ENCODE data around the gene PARD3.
"Not testable (repeated sequence)": the region's sequence is repeated elsewhere in the genome, so short reads cannot be mapped to it uniquely, and the experiment has no call there.

PARD3 gene

DNA sequence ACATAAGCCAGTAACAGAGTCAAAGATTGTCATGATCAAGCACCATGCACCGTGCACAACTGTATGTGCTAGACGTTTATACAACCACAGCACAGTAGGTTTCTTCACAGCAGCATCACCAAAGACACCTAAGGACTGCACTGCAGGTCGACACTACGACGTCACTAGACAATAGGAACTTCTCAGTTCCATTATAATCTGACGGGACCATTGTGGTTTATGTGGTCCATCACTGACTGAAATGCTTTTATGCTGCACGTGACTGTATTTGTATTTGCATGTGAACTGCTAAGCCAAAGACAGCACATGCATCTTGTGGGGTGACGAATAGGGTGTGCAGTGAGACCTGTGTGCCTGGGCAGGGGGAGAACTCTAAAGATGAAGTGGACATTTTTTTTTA is 164.9 kb downstream of the PARD3 start:
- no peak for DNase-seq (ENCODE audit: low read depth, low spot score)

GRCh38 chr10:34649385-34649784 is 165.7 kb downstream of the PARD3 start:
- no peak for DNase-seq (ENCODE audit: low read depth, low spot score)

DNA sequence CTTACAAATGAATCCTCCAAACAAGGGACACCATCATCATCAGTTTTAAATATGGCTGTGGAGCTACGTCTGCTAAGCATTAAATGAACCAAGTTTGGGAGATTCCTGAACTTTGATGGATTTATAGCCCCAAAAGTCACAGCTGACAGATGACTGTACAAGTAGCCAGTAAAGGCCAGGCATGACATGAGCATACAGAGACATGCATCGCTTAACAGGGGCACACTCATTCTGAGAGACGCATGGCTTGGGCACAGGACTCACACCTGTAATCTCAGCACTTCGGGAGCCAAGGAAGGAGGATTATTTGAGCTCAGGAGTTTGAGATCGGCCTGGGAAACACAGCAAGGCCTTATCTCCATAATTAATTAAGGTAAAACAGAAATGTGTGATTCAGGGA is 166.2 kb downstream of the PARD3 start:
- no peak for DNase-seq (ENCODE audit: low read depth, low spot score)

DNA sequence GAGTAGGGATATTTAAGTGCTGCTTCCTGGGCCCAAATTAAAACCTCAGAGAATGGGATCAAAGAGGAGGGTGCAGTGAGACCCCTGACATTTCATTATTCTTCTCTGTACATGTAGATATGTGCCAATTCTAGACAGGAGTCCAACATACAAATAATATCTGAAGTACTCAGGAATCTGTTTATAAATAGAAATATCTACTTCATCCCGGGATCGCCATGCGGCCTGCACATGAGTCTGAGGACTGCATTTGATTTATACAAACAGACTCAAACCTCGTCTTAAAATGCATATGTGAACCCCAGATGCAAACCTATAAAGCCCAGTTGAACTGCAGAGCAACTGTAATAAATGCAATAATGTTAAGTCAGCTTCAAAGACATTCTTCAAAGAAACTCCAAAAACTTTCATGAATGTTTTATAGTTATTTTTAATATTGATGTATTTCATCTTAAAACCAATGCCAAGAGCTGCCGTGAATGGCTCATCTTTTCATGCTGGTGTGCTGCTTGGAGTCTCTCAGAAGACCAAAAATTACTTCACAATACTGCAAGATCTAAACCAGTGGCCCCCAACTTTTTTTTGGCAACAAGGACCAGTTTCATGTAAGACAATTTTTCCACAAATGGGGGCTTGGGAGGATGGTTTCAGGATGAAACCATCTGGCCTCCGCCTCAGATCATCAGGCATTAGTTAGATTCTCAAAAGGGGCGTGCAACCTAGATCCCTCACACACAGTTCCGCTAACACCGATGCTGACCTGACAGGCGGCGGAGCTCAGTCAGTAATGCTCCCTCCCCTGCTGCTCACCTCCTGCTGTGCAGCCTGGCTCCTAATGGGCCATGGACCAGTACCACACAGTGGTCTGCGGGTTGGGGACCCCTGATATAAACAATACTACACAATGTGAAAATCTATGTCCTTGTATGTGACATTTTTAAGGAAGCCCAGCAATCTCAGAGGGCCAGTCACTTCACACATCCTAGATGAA is 166.9 kb downstream of the PARD3 start:
- no peak for DNase-seq (ENCODE audit: low read depth, low spot score)

- no peak for DNase-seq (ENCODE audit: low read depth, low spot score)
These were observed 167.9 kb downstream of the PARD3 start for GRCh38 chr10:34647160-34647559.

DNA sequence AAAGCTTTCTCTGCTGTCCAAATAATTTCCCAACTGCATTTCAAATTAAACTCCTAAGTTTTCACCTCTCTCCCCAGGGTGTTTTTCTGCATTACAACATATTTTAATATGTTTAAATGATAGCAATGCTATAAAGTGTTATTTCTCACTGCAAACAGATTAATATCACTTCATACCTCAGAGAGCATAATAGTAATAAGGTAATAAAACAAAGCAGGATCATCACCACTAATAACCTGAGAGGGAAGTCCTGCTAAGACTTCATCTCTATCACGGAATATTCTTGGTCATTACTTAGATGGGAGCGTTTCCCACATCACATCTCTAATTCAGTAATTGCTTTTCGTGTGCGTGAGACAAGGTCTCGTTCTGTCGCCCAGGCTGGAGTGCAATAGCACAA is 168.8 kb downstream of the PARD3 start:
- DNase-seq (ENCODE audit: low read depth, low spot score) = no peak

GRCh38 chr10:34644815-34645214 is 170.3 kb downstream of the PARD3 start:
- not testable (repeated sequence) for DNase-seq (ENCODE audit: low read depth, low spot score)

DNA sequence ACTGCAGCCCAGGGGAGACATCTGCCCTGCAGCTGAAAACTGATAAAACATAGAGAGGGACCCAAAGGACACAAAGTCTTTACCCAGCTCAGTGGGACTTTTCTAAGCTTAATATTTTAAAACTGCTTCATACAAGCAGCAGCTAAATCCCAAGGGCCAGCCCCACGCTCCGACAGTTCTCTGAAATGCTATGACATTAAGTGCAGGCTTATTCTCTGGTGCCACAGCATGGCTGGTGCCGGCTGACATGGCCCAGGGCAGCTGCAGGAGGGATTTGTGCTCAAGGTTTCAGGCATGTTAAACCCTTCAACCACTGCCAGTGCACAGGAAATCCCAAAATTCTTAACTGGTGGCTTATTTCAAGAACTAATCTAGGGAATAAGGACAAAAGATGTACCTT is 170.9 kb downstream of the PARD3 start:
- DNase-seq (ENCODE audit: low read depth, low spot score) = no peak

DNA sequence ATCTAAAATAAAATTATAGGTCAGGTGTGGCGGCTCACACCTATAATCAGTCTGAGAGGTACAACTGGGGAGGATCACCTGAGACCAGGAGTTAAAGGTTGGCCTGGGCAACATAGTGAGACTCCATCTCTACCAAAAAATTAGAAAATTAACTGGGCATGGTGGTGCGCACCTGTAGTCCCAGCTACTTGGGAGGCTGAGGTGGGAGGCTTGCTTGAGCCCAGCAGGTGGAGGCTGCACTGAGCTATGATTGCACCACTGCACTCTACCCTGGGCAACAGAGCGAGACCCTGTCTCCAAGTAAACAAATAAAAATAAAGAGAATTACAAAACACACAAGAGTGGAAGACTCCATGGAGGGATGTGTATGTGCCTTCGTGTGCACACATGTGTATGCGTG is 171.5 kb downstream of the PARD3 start:
- DNase-seq (ENCODE audit: low read depth, low spot score) = no peak

DNA sequence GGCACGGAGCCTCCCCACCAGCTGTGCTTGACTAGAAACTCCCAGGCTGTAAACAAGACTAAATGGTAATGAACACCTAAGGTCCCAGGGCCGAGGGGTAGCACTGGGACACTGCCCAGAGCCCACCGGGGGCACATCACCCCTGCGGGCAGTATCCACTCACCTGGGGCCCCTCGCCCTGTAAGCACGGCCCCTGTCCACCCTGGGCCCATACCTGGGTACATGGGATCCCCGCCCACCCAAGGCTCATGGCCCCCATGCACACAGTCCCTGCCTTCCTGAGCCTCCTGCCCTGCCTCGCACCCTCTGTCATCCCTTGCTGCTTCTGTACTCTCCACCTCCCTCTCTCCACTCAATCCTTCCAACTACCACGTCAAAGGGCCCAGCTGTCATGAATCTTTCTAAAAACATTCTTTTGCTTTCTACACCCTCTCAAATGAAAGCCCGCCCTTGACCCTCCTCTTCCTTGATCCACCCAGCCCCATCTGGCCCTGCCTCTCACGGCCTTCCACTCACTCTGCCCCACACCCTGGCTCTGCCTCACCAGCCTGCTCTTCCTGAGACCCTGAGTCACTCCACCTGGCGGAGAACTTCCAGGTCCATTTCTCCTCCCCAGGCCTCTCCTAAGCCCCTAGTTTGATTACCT is 173.1 kb downstream of the PARD3 start:
- DNase-seq (ENCODE audit: low read depth, low spot score) = no peak

DNA sequence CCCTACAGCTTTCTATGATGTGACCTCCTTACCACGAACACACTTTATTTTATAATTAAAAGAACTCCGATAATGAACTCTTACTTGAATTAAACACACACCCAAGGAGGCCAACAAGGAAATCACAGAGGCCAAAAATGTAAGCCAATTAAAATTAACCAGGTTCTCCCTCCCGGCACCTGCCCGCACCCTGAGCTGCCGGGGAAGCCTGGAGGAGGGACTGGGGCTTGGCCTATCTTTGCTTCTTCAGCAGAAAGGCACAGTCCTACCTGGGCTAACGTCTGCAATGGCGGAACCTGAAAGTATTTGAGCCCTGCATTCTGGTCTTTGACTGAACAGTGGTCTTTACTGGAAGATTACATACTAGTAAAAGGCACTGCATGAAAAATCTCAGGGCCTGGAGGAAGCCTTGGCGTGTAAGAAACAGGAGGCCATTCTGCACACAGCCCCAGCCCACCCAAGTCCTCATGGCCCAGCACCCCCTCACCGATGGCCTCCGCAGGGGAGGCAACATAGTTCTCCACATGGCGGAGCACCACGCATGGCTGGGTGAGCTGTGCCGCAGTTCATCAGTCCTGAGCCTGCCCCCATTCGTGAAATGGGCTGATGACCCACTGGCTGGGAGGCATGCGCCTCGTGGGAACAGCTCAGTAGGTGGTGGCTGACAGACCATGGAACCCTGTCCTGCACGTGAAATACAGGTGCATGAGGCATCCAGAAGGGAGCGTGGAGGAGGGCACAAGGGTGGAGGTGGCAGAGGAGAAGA is 173.8 kb downstream of the PARD3 start:
- no peak for DNase-seq (ENCODE audit: low read depth, low spot score)

DNA sequence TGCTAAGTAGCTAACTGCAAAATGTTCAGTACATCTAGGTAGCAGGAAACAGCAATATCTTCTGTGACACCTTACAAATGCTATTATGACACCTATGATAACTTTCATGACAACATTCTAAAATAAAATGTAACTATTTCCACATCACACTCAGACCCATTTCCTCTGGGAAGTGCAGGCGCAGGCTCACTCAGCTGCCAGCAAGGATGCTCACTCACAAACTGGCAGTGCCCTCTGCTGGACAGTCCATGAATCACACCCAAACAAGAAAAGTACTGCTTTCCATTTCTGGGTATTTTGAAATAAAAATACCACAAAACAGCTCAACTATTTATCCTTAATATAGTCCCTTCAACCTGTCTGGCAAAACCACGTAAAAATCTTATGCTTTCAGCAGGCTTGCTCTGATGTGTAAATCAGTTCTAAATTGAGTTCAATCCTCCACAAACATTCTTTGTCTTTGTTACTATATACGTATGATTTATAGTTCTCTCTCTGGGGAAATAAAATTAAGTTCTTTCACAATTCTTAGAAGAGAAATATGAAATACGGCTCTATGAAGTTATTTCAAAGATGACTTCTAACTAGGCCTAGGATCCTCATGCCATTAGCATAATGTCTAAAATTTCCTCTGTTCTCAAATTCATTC is 176.6 kb downstream of the PARD3 start:
- peak; percentile 70 for DNase-seq (ENCODE audit: low read depth, low spot score)

GRCh38 chr10:34637418-34637911 is 177.6 kb downstream of the PARD3 start:
- DNase-seq (ENCODE audit: low read depth, low spot score) = peak; percentile 18

DNA sequence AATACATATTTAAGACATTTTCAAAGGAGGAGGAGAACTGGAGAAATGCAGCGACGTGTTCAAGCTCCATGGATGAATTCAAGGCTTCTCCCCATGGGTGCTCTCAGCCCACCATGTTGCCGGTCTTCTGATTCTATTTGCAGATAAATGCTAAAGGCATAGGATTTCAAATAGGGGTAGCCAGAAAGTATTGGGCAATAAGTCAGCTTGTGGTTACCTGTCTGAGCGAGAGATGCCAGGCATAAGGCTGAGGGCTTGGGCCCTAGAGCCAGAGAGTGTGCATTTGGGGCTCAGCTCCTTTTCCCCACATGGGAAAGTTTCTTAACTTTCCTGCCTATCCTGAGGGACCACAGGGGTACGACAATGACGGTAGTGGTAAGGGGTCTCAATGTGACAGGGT is 180.0 kb downstream of the PARD3 start:
- DNase-seq (ENCODE audit: low read depth, low spot score) = no peak

- no peak for DNase-seq (ENCODE audit: low read depth, low spot score)
These were observed 181.7 kb downstream of the PARD3 start for GRCh38 chr10:34633374-34633773.

DNA sequence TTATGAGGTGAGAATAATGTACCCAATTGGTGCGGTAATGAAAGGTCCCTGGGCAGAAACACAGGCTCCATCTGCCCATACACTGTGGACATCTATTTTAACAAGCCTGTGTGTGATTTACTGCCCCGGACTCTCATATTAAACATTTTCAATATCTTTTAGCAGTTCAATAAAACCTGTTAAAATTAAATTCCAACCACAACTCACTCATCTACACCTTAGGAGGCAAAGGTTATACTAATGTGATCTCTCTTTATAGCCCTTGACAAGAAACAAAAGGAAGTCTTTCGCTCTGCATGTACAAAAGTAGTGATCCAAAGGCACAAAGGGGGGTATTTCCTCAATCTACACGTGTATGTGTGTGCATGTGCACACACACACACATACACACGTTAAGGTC is 186.0 kb downstream of the PARD3 start:
- DNase-seq (ENCODE audit: low read depth, low spot score) = no peak

DNA sequence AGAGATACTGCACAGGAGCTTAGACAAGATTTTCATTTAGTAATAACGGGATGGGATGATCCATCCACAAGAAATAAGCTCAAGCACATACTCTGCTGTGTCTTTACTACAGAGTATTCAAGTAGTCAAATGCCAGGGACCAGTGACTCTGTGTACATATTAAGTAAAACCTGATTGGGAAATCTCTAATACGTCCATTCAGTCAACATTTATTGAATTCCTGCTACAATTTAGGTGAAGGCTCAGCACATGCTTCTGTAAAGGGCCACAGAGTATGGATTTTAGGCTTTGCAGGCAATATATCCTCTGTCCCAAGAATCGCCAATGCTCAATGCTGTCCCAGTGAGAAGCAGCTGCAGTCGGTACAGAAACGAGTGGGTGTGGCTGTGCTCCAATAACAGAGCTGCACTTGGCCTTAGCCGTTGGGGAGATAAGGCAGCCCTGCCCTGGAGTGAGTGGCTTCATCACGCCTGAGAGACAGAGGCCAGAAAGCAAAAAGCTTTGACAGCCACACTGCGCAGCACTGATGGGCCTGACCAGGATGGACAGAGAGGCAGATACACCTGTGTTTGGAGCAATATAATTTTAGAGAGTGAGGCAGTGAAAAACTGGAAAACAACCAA is 186.8 kb downstream of the PARD3 start:
- no peak for DNase-seq (ENCODE audit: low read depth, low spot score)

DNA sequence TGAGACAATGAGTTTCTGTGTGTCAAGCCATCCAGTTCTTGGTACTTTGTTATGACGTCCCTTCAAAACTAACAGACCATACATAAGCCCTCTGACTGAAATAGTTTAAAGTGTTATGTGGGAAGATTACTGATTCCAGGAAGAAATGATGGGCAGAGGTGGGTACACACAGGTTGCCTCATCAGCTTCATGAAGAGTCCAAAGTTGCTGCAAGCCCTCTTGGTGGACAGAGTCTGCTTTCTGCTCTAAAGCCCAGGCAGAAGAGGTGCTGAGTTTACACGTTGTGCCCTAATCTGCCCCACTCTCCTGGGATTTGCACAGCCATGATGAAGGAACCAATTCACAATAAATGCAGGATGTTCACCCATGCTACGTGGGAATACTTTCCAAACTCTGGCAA is 187.4 kb downstream of the PARD3 start:
- no peak for DNase-seq (ENCODE audit: low read depth, low spot score)

- DNase-seq (ENCODE audit: low read depth, low spot score) = no peak
These were observed 187.8 kb downstream of the PARD3 start for GRCh38 chr10:34627331-34627730.

DNA sequence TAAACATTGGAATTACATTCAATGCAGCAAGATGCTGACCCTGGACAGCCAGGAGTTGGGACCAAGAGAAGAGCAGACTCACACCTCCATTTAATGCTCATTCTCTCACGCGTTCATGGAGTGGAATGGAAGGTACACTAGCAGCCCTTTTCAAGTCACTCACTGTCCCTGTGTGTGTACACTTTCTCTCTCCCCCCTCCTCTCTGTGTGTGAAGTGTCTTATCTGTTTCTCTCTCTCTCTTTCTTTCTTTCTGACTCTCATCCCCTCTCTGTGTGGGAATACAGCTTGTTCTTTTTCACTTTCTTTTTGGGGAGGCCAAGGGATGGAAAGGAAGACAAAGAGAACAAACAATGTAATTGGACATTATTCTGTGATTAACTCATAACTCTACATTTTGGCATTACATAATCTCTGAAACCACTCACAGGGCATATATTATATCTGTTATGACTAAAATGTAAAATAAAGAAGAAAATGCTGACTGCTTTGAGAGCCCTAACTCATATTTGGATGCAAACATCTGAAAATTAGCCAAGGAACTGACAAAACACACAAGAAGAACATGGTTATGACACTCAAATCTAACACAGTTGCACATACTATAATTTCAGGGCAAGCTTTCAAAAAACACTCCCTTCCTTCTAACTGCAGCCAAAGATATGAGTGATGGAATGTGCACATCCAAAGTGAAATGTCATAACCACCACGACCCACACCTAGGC is 188.8 kb downstream of the PARD3 start:
- DNase-seq (ENCODE audit: low read depth, low spot score) = no peak

Data from smooth muscle cell of the brain vasculature (primary cell).